PC-3 (cell line): Measurements from ENCODE around the gene ARHGAP26. TPM values are rescaled to one million over a fixed set of nuclear protein-coding genes. Genes with fewer than 3 reads are reported as not detected.

Experiments
- ATAC-seq: fragments of 200-7000 bp; cut with Tn5 transposase; 2 replicates; pipeline ENCODE4 v1.9.1; 2020; ENCODE audit warnings: mild to moderate bottlenecking, moderate library complexity
- BruUV-seq: library from RNA; stranded (reverse); fragments of 400-500 nt; replicated peaks from 2 replicates; lab custom pipeline; 2021; lab: Mats Ljungman, UMichigan
- CTCF ChIA-PET: fragments of 300-600 bp; sonication (Branson Sonifier 250); formaldehyde crosslinking; loops from one replicate; lab custom pipeline; 2022; ENCODE audit warnings: antibody characterized with exemption; lab: Charles Lee
- POLR2A ChIA-PET: fragments of 300-600 bp; sonication (Branson Sonifier 250); formaldehyde crosslinking; loops from one replicate; lab custom pipeline; 2022; ENCODE audit warnings: antibody characterized with exemption; ENCODE audit not compliant: unreplicated experiment; lab: Charles Lee
- DNase-seq: peaks from one replicate; pipeline ENCODE4 v3.0.0-alpha.2; 2015
- H2AFZ ChIP-seq: fragments of 300-600 bp; sonication (generic); 2 replicates; pipeline ENCODE4 v1.6.0; 2016; ENCODE audit warnings: antibody characterized with exemption, low read length
- H3F3A ChIP-seq: fragments of 300-600 bp; sonication (generic); one replicate; pipeline ENCODE4 v1.6.0; 2017; ENCODE audit warnings: antibody characterized with exemption, low read length, control low read depth, mild to moderate bottlenecking; ENCODE audit not compliant: unreplicated experiment
- H3K27ac ChIP-seq: fragments of 300-600 bp; sonication (generic); 2 replicates; pipeline ENCODE4 v1.5.1; 2016; ENCODE audit warnings: mild to moderate bottlenecking, low read length
- H3K27me3 ChIP-seq: fragments of 300-600 bp; sonication (generic); 2 replicates; pipeline ENCODE4 v1.6.1; 2016; ENCODE audit warnings: low read length, mixed read lengths
- H3K36me3 ChIP-seq: fragments of 300-600 bp; sonication (generic); 2 replicates; pipeline ENCODE4 v1.6.1; 2016; ENCODE audit warnings: low read depth, mixed run types, low read length, mixed read lengths
- H3K4me1 ChIP-seq: fragments of 300-600 bp; sonication (generic); 2 replicates; pipeline ENCODE4 v1.5.1; 2016; ENCODE audit warnings: low read length; ENCODE audit not compliant: insufficient read depth
- H3K4me2 ChIP-seq: fragments of 300-600 bp; sonication (generic); 2 replicates; pipeline ENCODE4 v1.6.0; 2016; ENCODE audit warnings: low read length
- H3K4me3 ChIP-seq: fragments of 300-600 bp; sonication (generic); 2 replicates; pipeline ENCODE4 v1.5.1; 2016; ENCODE audit warnings: mild to moderate bottlenecking, low read length, mixed read lengths
- H3K79me2 ChIP-seq: fragments of 300-600 bp; sonication (generic); 2 replicates; pipeline ENCODE4 v1.6.1; 2017; ENCODE audit warnings: low read length, mixed read lengths
- H3K9ac ChIP-seq: fragments of 300-600 bp; sonication (generic); 2 replicates; pipeline ENCODE4 v1.6.0; 2016; ENCODE audit warnings: mild to moderate bottlenecking, low read length
- H3K9me2 ChIP-seq: fragments of 300-600 bp; sonication (generic); replicated peaks from 2 replicates; pipeline ENCODE4 v1.6.1; 2016; ENCODE audit warnings: mixed run types, low read length, mixed read lengths
- H3K9me3 ChIP-seq: fragments of 300-600 bp; sonication (generic); 2 replicates; pipeline ENCODE4 v1.6.1; 2016; ENCODE audit warnings: low read length, mixed read lengths
- H4K20me1 ChIP-seq: fragments of 300-600 bp; sonication (generic); 2 replicates; pipeline ENCODE4 v1.6.1; 2016; ENCODE audit warnings: low read length, mixed read lengths
- CTCF ChIP-seq: fragments of 300-600 bp; sonication (generic); conservative IDR thresholded peaks from 2 replicates; pipeline ENCODE4 v1.5.1; 2017; ENCODE audit warnings: antibody characterized with exemption, low read depth, mild to moderate bottlenecking, low read length
- EZH2 ChIP-seq: fragments of 300-600 bp; sonication (generic); IDR thresholded peaks from one replicate; pipeline ENCODE4 v1.6.1; 2017; ENCODE audit warnings: antibody characterized with exemption, mild to moderate bottlenecking, low read length; ENCODE audit not compliant: unreplicated experiment
- EZH2phosphoT487 ChIP-seq: fragments of 300-600 bp; sonication (generic); IDR thresholded peaks from 2 replicates; pipeline ENCODE4 v1.6.1; 2018; ENCODE audit warnings: mild to moderate bottlenecking, antibody characterized with exemption, low read length, borderline replicate concordance
- intact Hi-C: fragments of 100-400 bp; cut with micrococcal nuclease; formaldehyde crosslinking; loops from 2 replicates; pipeline ENCODE4 v1.9.0; 2023
- total RNA-seq: library from RNA; depleted of rRNA; stranded (reverse); fragments of >200 nt; gene quantifications from 2 replicates; pipeline ENCODE4 v1.2.3, GENCODE V29; 2014

ARHGAP26 gene
- total RNA-seq, 1 experiment from 2014 or later = 11.7 TPM

GRCh38 chr5:142841511-142842265 lies 71.5 kb downstream of the ARHGAP26 start:
- DNase-seq (no peak), ATAC-seq (no peak)
- no TSS peak for BruUV-seq
- TF ChIP-seq CTCF (no peak), EZH2phosphoT487 (no peak), EZH2 (no peak)
- Histone ChIP-seq H3K9me2 (no peaks in the 10 kb centered on the region), H3F3A (peaks cover 6% of the 10 kb centered on the region), H4K20me1 (no peaks in the 10 kb centered on the region), H3K79me2 (peaks cover 42% of the 10 kb centered on the region), H2AFZ (no peak overlapping the region), H3K4me2 (no peak overlapping the region), H3K27ac (no peak overlapping the region), H3K36me3 (no peaks in the 10 kb centered on the region), H3K4me1 (peaks cover 45% of the 10 kb centered on the region), H3K9ac (no peak overlapping the region), H3K4me3 (no peak overlapping the region), H3K27me3 (no peaks in the 10 kb centered on the region), H3K9me3 (no peaks in the 10 kb centered on the region)
- ChIA-PET CTCF (no interaction called here), POLR2A (no interaction called here)
- intact Hi-C loops = loop anchor here (2.0 kb wide), 1 partner anchor 25 kb away; no protein-coding TSS in a partner anchor

GRCh38 chr5:142842994-142843905 lies 73.1 kb downstream of the ARHGAP26 start:
- Histone ChIP-seq H3K4me2 (no peak overlapping the region), H3K36me3 (no peaks in the 10 kb centered on the region), H3F3A (peaks cover 6% of the 10 kb centered on the region), H4K20me1 (no peaks in the 10 kb centered on the region), H3K9ac (no peak overlapping the region), H3K9me2 (no peaks in the 10 kb centered on the region), H3K27me3 (no peaks in the 10 kb centered on the region), H3K4me3 (no peak overlapping the region), H3K27ac (no peak overlapping the region), H3K4me1 (peaks cover 48% of the 10 kb centered on the region), H3K79me2 (peaks cover 49% of the 10 kb centered on the region), H2AFZ (no peak overlapping the region), H3K9me3 (no peaks in the 10 kb centered on the region)
- ATAC-seq = no peak
- ChIA-PET POLR2A (no interaction called here), CTCF (no interaction called here)
- TF ChIP-seq EZH2 (no peak), EZH2phosphoT487 (no peak), CTCF (no peak)
- no peak for DNase-seq
- BruUV-seq = no TSS peak
- intact Hi-C loops = no loop called here
